OCI-LY1 (cell line): ENCODE data around the gene TBX5.
"Not testable (repeated sequence)": the region's sequence is repeated elsewhere in the genome, so short reads cannot be mapped to it uniquely, and the experiment has no call there.

Source experiments
- H2AFZ ChIP-seq: fragments of 200-600 bp; sonication (generic), shearing (Covaris generic); 2 replicates; pipeline ENCODE4 v1.6.0; 2014; ENCODE audit warnings: antibody characterized with exemption, mild to moderate bottlenecking, low read length
- H3F3A ChIP-seq: fragments of 200-600 bp; sonication (generic), shearing (Covaris generic); 2 replicates; pipeline ENCODE4 v1.6.0; 2014; ENCODE audit warnings: mild to moderate bottlenecking, antibody characterized with exemption, low read length, moderate library complexity; ENCODE audit not compliant: insufficient read depth
- H3K27ac ChIP-seq: fragments of 200-600 bp; sonication (generic); 2 replicates; pipeline ENCODE4 v1.5.1; 2014; ENCODE audit warnings: low read length, mixed run types, mild to moderate bottlenecking, low read depth; ENCODE audit not compliant: poor library complexity, severe bottlenecking
- H3K27me3 ChIP-seq: fragments of 200-600 bp; sonication (generic); 2 replicates; pipeline ENCODE4 v1.6.0; 2014; ENCODE audit warnings: antibody characterized with exemption, mild to moderate bottlenecking, low read length, moderate library complexity; ENCODE audit not compliant: insufficient read depth
- H3K36me3 ChIP-seq: fragments of 200-600 bp; sonication (generic); 2 replicates; pipeline ENCODE4 v1.6.1; 2014; ENCODE audit warnings: mild to moderate bottlenecking, antibody characterized with exemption, low read length, moderate library complexity, mixed read lengths; ENCODE audit not compliant: insufficient read depth
- H3K4me1 ChIP-seq: fragments of 200-600 bp; sonication (generic); 2 replicates; pipeline ENCODE4 v1.5.1; 2014; ENCODE audit warnings: mild to moderate bottlenecking, low read length, moderate library complexity; ENCODE audit not compliant: insufficient read depth, severe bottlenecking
- H3K4me2 ChIP-seq: fragments of 200-600 bp; sonication (generic), shearing (Covaris generic); 2 replicates; pipeline ENCODE4 v1.6.1; 2014; ENCODE audit warnings: low read length
- H3K4me3 ChIP-seq: fragments of 200-600 bp; sonication (generic); 2 replicates; pipeline ENCODE4 v1.5.1; 2014; ENCODE audit warnings: low read length, low read depth, mild to moderate bottlenecking, mixed read lengths; ENCODE audit not compliant: poor library complexity, severe bottlenecking
- H3K79me2 ChIP-seq: fragments of 200-600 bp; shearing (Covaris generic); 2 replicates; pipeline ENCODE4 v1.6.1; 2016; ENCODE audit warnings: mixed run types, low read length, mixed read lengths; ENCODE audit not compliant: insufficient read depth
- H3K9ac ChIP-seq: fragments of 200-600 bp; sonication (generic), shearing (Covaris generic); 2 replicates; pipeline ENCODE4 v1.6.1; 2014; ENCODE audit warnings: mild to moderate bottlenecking, low read length, mixed read lengths
- H3K9me2 ChIP-seq: fragments of 200-600 bp; sonication (generic), shearing (Covaris generic); 2 replicates; pipeline ENCODE4 v1.6.1; 2014; ENCODE audit warnings: low read depth, mild to moderate bottlenecking, low read length, mixed read lengths
- H3K9me3 ChIP-seq: fragments of 200-600 bp; shearing (Covaris generic); 2 replicates; pipeline ENCODE4 v1.6.1; 2014; ENCODE audit warnings: low read length, mixed read lengths
- H4K20me1 ChIP-seq: fragments of 200-600 bp; sonication (generic), shearing (Covaris generic); 2 replicates; pipeline ENCODE4 v1.6.0; 2016; ENCODE audit warnings: mild to moderate bottlenecking, low read length; ENCODE audit not compliant: insufficient read depth
- CTCF ChIP-seq: fragments of 200-600 bp; sonication (generic), shearing (Covaris generic); IDR thresholded peaks from 2 replicates; pipeline ENCODE4 v1.5.1; 2017; ENCODE audit warnings: mild to moderate bottlenecking, antibody characterized with exemption, low read length, moderate library complexity, mixed read lengths
- EZH2 ChIP-seq: fragments of 200-600 bp; sonication (generic), shearing (Covaris generic); IDR thresholded peaks from 2 replicates; pipeline ENCODE4 v1.8.0; 2017; ENCODE audit warnings: borderline replicate concordance, mixed run types, mild to moderate bottlenecking, antibody characterized with exemption, low read length, moderate library complexity, mixed read lengths

Gene TBX5

GRCh38 chr12:114361545-114361944, 44.4 kb downstream of the TBX5 start:
- no peaks in the 10 kb centered on the region for H3K36me3 ChIP-seq
- no peak overlapping the region for H3K27ac ChIP-seq

DNA sequence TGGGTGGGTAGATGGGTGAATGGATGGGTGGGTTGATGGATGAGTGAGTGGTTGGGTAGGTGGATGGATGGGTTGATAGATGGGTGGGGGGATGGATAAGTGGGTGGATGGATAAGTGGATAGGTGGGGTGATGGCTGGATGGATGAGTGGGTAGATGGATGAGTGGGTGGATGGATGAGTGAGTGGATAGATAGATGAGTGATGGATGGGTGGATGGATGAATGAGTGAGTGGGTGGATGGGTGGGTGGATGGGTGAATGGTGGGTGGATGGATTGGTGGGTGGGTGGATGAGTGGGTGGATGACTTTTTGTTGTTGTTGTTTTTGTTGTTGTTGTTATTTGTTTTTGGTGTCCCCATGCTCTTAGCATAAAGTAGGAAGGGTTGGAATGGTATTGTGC, 45.5 kb downstream of the TBX5 start:
- Histone ChIP-seq H3K9ac (no peak overlapping the region), H3K4me1 (no peaks in the 10 kb centered on the region), H3K9me2 (no peaks in the 10 kb centered on the region), H3K4me2 (no peak overlapping the region), H3K79me2 (no peaks in the 10 kb centered on the region), H4K20me1 (no peaks in the 10 kb centered on the region), H3K27ac (no peak overlapping the region), H3K36me3 (no peaks in the 10 kb centered on the region), H3F3A (no peaks in the 10 kb centered on the region), H3K27me3 (no peaks in the 10 kb centered on the region), H3K4me3 (no peak overlapping the region), H2AFZ (no peak overlapping the region), H3K9me3 (no peaks in the 10 kb centered on the region)
- TF ChIP-seq EZH2 (no peak), CTCF (no peak)

More at GRCh38 chr12:114361545-114361944, 44.4 kb downstream of the TBX5 start:
- Histone ChIP-seq H3K27me3 (no peaks in the 10 kb centered on the region), H3K9me2 (no peaks in the 10 kb centered on the region), H3K79me2 (no peaks in the 10 kb centered on the region), H2AFZ (no peak overlapping the region), H3K4me1 (no peaks in the 10 kb centered on the region), H3K4me2 (no peak overlapping the region), H3F3A (no peaks in the 10 kb centered on the region), H3K4me3 (no peak overlapping the region), H3K9me3 (no peaks in the 10 kb centered on the region), H3K9ac (no peak overlapping the region), H4K20me1 (no peaks in the 10 kb centered on the region)
- TF ChIP-seq CTCF (no peak), EZH2 (no peak)

DNA sequence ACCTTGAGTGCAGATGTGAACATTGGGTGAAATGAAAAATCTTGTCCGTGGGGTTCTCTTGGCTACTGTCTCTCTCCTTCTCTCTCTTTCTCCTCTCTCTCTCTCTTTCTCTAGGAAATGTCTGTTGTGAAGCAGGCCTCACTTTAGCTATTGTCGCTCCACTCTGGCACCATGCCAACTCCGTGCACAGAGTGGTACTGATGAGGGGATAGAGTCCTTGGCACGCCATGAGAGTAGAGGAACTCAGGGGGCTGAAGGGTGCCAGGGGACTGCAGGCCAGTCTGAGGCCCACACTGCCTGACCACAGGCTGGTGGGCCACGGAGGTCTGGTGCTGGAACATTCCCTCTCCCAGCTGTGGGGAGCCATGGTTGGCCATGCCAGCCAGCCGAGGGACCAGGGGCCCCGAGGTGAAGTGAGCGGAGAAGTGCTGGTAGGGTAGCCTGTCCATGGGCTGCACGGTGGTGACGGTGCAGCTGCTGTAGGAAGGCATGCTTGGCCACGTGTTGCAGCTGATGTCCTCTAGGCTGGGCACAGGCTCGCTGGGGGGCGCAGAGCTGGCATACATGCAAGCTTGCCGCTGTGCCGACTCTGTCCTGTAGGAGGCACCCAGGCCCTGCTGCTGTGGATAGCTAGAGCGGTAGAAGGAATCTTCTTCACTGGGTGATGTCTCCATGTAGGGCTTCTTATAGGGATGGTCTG, 50.4 kb downstream of the TBX5 start:
- H3K4me3 ChIP-seq, result no peak overlapping the region

GRCh38 chr12:114349239-114349638, 56.7 kb downstream of the TBX5 start:
- not testable (repeated sequence) for H3K9me3 ChIP-seq, H3K27me3 ChIP-seq, H4K20me1 ChIP-seq, H3K9ac ChIP-seq, H3K79me2 ChIP-seq, H2AFZ ChIP-seq, H3K36me3 ChIP-seq, H3K4me2 ChIP-seq, H3K9me2 ChIP-seq, H3K4me3 ChIP-seq, H3F3A ChIP-seq, H3K4me1 ChIP-seq, H3K27ac ChIP-seq

More for the DNA sequence above, 50.4 kb downstream of the TBX5 start:
- Histone ChIP-seq H3K9me2 (no peaks in the 10 kb centered on the region), H4K20me1 (no peaks in the 10 kb centered on the region), H3K79me2 (no peaks in the 10 kb centered on the region), H3K4me2 (no peak overlapping the region), H3K36me3 (no peaks in the 10 kb centered on the region), H3K4me1 (no peaks in the 10 kb centered on the region), H3F3A (no peaks in the 10 kb centered on the region), H2AFZ (no peak overlapping the region), H3K9ac (no peak overlapping the region), H3K27me3 (no peaks in the 10 kb centered on the region), H3K9me3 (no peaks in the 10 kb centered on the region), H3K27ac (no peak overlapping the region)
- peak; percentile 61 for TF ChIP-seq CTCF
- TF ChIP-seq EZH2, result no peak
